T-cell (primary cell): ENCODE measurements around the gene CDC42EP1. TPM values are rescaled to one million over a fixed set of nuclear protein-coding genes. Genes with fewer than 3 reads are reported as not detected.
"Not testable (repeated sequence)": the region's sequence is repeated elsewhere in the genome, so short reads cannot be mapped to it uniquely, and the experiment has no call there.

Experiments
- ATAC-seq, 4 experiments: fragments of 200-7000 bp in 3 of 4; fragments of 150-1000 bp in 1 of 4; cut with Tn5 transposase; replicated peaks in 1 of 4; 1 replicate in 3 of 4; 2 replicates in 1 of 4; pipeline ENCODE4 v1.10.0; 2021; ENCODE audit warnings: moderate library complexity in 3 of 4, mild to moderate bottlenecking in 2 of 4, moderate number of reproducible peaks in 1 of 4
- CTCF ChIA-PET, 2 donors: fragments of 300-600 bp; sonication (Branson Sonifier 250); formaldehyde crosslinking; loops; one replicate each; lab custom pipeline; 2022; ENCODE audit warnings: antibody characterized with exemption in 2 of 2; lab: Charles Lee
- POLR2A ChIA-PET, 2 donors: fragments of 300-600 bp; sonication (Branson Sonifier 250); formaldehyde crosslinking; loops; one replicate each; lab custom pipeline; 2022; ENCODE audit warnings: antibody characterized with exemption in 2 of 2; lab: Charles Lee
- DNase-seq, 35 experiments: peaks; one replicate each; pipeline versions ENCODE4 v3.0.0 to v3.0.0-alpha.2; 2013 to 2023
- H3K27ac ChIP-seq: one replicate; pipeline ENCODE4 v1.5.1; 2013; ENCODE audit warnings: low read length
- H3K27me3 ChIP-seq, 2 experiments: replicated peaks in 1 of 2; 1 replicate in 1 of 2; 2 replicates in 1 of 2; pipeline versions ENCODE4 v1.6.1 to v1.7.0; 2013; ENCODE audit warnings: low read length in 1 of 2, mixed read lengths in 1 of 2; ENCODE audit not compliant: control insufficient read depth in 2 of 2, insufficient read depth in 2 of 2; ENCODE audit errors: extremely low read depth in 1 of 2
- H3K36me3 ChIP-seq, 2 donors: 1 replicate in 1 of 2; 2 replicates in 1 of 2; pipeline versions ENCODE4 v1.6.1 to v1.7.0; 2013; ENCODE audit warnings: low read length in 1 of 2; ENCODE audit not compliant: control insufficient read depth in 2 of 2, insufficient read depth in 1 of 2; ENCODE audit errors: extremely low read depth in 1 of 2
- H3K4me1 ChIP-seq, 2 experiments: 1 replicate in 1 of 2; 2 replicates in 1 of 2; pipeline versions ENCODE4 v1.6.1 to v1.7.0; 2013; ENCODE audit warnings: low read length in 2 of 2, mixed read lengths in 1 of 2; ENCODE audit not compliant: insufficient read depth in 2 of 2, control insufficient read depth in 1 of 2; ENCODE audit errors: extremely low read depth in 1 of 2
- H3K4me3 ChIP-seq, 2 donors: 1 replicate in 1 of 2; 2 replicates in 1 of 2; pipeline versions ENCODE4 v1.5.1 to v1.7.0; 2013; ENCODE audit warnings: mild to moderate bottlenecking in 2 of 2, low read length in 1 of 2, moderate library complexity in 1 of 2; ENCODE audit not compliant: control insufficient read depth in 1 of 2; ENCODE audit errors: extremely low read depth in 1 of 2
- H3K9me3 ChIP-seq: 2 replicates; pipeline ENCODE4 v1.7.0; 2013
- H3K27ac Mint-ChIP-seq, 2 donors: one replicate each; pipeline ENCODE4 v1.8.0; 2020 to 2021; ENCODE audit warnings: mild to moderate bottlenecking in 2 of 2, mixed read lengths in 2 of 2
- H3K27me3 Mint-ChIP-seq, 2 donors: one replicate each; pipeline ENCODE4 v1.8.0; 2021 to 2022; ENCODE audit warnings: mixed read lengths in 2 of 2
- H3K36me3 Mint-ChIP-seq: one replicate; pipeline ENCODE4 v1.8.0; 2021; ENCODE audit warnings: mixed read lengths
- H3K4me1 Mint-ChIP-seq, 3 donors: one replicate each; pipeline ENCODE4 v1.8.0; 2020 to 2022; ENCODE audit warnings: mixed read lengths in 3 of 3, mild to moderate bottlenecking in 1 of 3
- H3K4me3 Mint-ChIP-seq, 3 donors: one replicate each; pipeline ENCODE4 v1.8.0; 2020 to 2022; ENCODE audit warnings: mild to moderate bottlenecking in 3 of 3, mixed read lengths in 3 of 3, moderate library complexity in 3 of 3
- H3K9me3 Mint-ChIP-seq, 3 donors: one replicate each; pipeline ENCODE4 v1.8.0; 2020 to 2022; ENCODE audit warnings: mixed read lengths in 3 of 3
- WGBS: methylation state at CpG from one replicate; pipeline ENCODE4 v1.1.5; 2013; ENCODE audit warnings: missing lambda C conversion rate; ENCODE audit not compliant: insufficient coverage; 5-methylcytosine and 5-hydroxymethylcytosine counted together
- total RNA-seq, 35 experiments: library from RNA in 6 of 35; stranded (reverse) in 6 of 35; fragments of 120-200 nt in 1 of 35; gene quantifications; one replicate each; pipeline versions ENCODE4 v1.2.1 to v1.2.4 and lab custom pipeline; 2013 to 2026

The CDC42EP1 gene
- total RNA-seq, 5 donors from 2014 or later (not counting 1 experiment from before 2014, with no cell fraction given): 0.47 to 0.73 (median 0.62) TPM; not detected in 2

DNA sequence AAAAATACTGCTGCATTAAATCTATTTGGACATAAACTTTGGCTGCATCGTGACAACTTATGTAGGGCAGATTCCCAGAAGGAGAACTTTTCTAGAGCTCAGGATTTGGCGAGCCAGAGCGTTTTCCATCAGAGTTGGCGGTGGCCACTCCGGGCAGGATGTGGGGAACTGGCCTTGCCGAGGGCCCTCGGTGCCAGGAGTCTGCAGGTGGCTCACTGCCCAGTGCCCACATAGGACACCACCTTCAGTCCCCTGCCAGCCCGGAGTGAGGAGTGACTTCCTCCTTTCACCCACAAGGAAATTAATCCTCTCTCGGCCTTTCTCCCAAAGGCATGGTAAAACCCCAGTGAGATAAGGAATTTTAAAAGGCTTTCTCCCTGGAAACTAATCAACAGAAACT, 21.2 kb downstream of the CDC42EP1 start:
- POLR2A ChIA-PET: no interaction called here
- Mint-ChIP-seq H3K4me1 (peaks cover 13 to 17% (median 16%) of the 10 kb centered on the region in 3 donors), H3K27ac (peak overlapping the region in 1 of 2 donors; percentile 52), H3K9me3 (no peaks in the 10 kb centered on the region), H3K27me3 (peaks cover 0 to 8% of the 10 kb centered on the region in 2 donors), H3K36me3 (no peaks in the 10 kb centered on the region), H3K4me3 (no peak overlapping the region)
- Histone ChIP-seq H3K4me3 (no peak overlapping the region), H3K9me3 (no peaks in the 10 kb centered on the region), H3K4me1 (peaks cover 13 to 15% of the 10 kb centered on the region in 2 experiments), H3K27ac (no peak overlapping the region), H3K27me3 (peaks cover 0 to 32% of the 10 kb centered on the region in 2 experiments), H3K36me3 (no peaks in the 10 kb centered on the region)
- CTCF ChIA-PET: no interaction called here
- no peak for DNase-seq
- ATAC-seq: no peak
- WGBS: 50% methylated on average over 7 of the region's 9 CpGs

DNA sequence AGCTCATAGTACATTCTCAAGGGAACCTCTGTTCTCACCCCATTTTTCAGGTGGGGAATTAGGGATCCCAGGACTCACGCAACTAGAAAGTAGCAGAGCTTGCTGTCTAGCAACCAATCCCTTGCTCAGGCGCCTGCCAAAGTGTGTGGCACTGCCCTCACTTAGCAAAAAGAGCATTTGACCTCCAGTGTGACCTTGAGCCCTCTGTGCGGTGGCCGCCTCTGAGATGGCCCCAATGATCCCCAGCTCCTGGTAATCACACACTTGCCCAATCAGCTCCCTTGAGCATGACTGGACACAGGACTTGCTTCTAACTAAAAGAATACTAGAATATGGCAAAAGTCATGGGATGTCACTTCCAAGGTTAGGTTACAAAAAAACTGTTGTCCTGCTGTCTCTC, 22.2 kb downstream of the CDC42EP1 start:
- no peaks in the 10 kb centered on the region for H3K36me3 Mint-ChIP-seq
- Histone ChIP-seq H3K9me3 (no peaks in the 10 kb centered on the region), H3K36me3 (no peaks in the 10 kb centered on the region), H3K27me3 (peaks cover 0 to 36% of the 10 kb centered on the region in 2 experiments), H3K4me3 (no peak overlapping the region), H3K27ac (no peak overlapping the region), H3K4me1 (peaks cover 13 to 15% of the 10 kb centered on the region in 2 experiments)
- no peaks in the 10 kb centered on the region for H3K9me3 Mint-ChIP-seq
- ChIA-PET CTCF (no interaction called here), POLR2A (no interaction called here)
- peaks cover 0 to 12% of the 10 kb centered on the region in 2 donors for H3K27me3 Mint-ChIP-seq
- H3K4me1 Mint-ChIP-seq: peaks cover 13 to 17% (median 16%) of the 10 kb centered on the region in 3 donors
- DNase-seq (no peak), ATAC-seq (no peak)
- no peak overlapping the region for H3K27ac Mint-ChIP-seq
- no peak overlapping the region for H3K4me3 Mint-ChIP-seq
- WGBS: 92% methylated on average over 4 of the region's 4 CpGs

DNA sequence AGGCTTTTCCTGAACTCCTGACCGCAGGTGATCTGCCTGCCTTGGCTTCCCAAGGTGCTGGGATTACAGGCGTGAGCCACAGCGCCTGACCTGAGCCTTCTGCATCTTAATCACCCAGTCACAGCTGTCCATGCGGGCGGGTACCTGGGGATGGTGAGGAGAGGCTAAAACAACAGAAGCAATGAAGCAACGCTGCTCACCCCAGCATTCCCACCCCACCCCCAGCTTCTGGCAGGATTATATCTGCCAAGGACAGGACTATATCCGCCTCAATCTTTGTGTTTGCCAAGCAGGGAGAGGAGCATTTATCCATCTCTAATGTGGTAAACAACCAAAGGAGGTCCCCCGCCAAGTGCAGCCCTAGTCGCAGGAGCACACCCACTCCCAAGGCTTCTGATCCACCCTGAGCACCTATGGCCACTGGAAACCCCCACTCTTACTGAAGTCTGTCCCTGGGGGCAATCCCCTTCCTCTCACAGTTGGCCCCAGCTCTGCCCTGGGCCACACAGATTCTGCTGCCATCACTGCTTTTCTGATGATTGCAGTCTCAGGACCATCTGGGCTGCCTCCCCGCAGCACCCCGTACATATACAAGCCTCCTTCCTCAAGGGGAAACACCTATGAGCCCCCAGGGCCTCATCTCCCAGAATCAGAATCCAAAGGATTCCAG, 28.4 kb downstream of the CDC42EP1 start:
- Mint-ChIP-seq H3K27ac (no peak overlapping the region), H3K4me3 (no peak overlapping the region), H3K4me1 (peaks cover 12 to 17% (median 12%) of the 10 kb centered on the region in 3 donors), H3K27me3 (peaks cover 0 to 18% of the 10 kb centered on the region in 2 donors), H3K36me3 (no peaks in the 10 kb centered on the region), H3K9me3 (no peaks in the 10 kb centered on the region)
- Histone ChIP-seq H3K4me3 (no peak overlapping the region), H3K9me3 (no peaks in the 10 kb centered on the region), H3K27me3 (peaks cover 0 to 34% of the 10 kb centered on the region in 2 experiments), H3K4me1 (peaks cover 0 to 6% of the 10 kb centered on the region in 2 experiments), H3K36me3 (no peaks in the 10 kb centered on the region), H3K27ac (no peak overlapping the region)
- CTCF ChIA-PET: interaction anchor here in 1 of 2 donors (0.6 to 0.7 kb wide), 2 partner anchors 22 to 1233 kb away, joined by 3 to 6 read pairs; no protein-coding TSS in a partner anchor
- DNase-seq (no peak), ATAC-seq (no peak)
- POLR2A ChIA-PET: interaction anchor here in 1 of 2 donors (0.7 kb wide), 1 partner anchor 18 kb away, joined by 4 read pairs; no protein-coding TSS in a partner anchor
- WGBS: 74% methylated on average over 4 of the region's 11 CpGs

DNA sequence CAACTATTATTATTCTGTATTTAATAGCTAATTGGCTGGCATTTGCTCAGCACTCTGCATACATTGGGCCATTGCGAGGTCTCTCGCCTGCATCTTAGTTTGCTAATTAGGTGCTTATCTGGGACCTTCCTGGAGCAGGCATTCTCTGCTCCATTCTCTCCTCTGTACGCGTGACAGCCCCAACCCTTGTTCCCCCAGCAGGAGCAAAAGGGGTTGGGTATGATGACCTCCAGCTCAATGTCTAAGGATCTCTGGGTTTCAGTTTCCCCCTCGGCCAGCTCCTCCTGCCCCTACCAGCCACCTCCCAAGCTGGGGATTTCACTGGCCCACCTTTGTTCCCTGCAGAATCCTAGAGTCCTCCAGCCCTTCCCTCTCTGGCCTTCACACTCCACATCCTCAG, 29.4 kb downstream of the CDC42EP1 start:
- Mint-ChIP-seq H3K36me3 (no peaks in the 10 kb centered on the region), H3K9me3 (no peaks in the 10 kb centered on the region), H3K27me3 (peaks cover 0 to 16% of the 10 kb centered on the region in 2 donors), H3K27ac (no peak overlapping the region), H3K4me3 (no peak overlapping the region), H3K4me1 (peaks cover 12 to 17% (median 12%) of the 10 kb centered on the region in 3 donors)
- Histone ChIP-seq H3K4me1 (peaks cover 0 to 6% of the 10 kb centered on the region in 2 experiments), H3K27ac (no peak overlapping the region), H3K4me3 (no peak overlapping the region), H3K9me3 (no peaks in the 10 kb centered on the region), H3K36me3 (no peaks in the 10 kb centered on the region), H3K27me3 (peaks cover 0 to 27% of the 10 kb centered on the region in 2 experiments)
- POLR2A ChIA-PET: no interaction called here
- 88% methylated on average over 3 of the region's 5 CpGs for WGBS
- DNase-seq (no peak), ATAC-seq (no peak)
- CTCF ChIA-PET: interaction anchor here in 1 of 2 donors (1.4 kb wide), 1 partner anchor 22 kb away, joined by 4 read pairs; no protein-coding TSS in a partner anchor

DNA sequence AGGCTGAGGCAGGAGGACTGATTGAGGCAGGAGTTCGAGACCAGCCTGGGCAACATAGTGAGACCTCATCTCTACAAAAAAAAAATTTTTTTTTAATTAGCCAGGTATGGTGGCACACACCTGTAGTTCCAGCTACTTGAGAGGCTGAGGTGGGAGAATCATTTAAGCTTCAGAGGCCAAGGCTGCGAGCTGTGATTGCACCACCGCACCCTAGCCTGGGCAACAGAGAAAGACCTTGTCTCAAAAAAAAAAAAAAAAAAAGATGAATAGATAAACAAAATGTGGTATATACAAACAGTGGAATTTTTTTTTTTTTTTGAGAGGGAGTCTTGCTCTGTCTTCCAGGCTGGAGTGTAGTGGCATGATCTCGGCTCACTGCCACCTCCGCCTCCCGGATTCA, 30.8 kb downstream of the CDC42EP1 start:
- not testable (repeated sequence) for H3K4me1 ChIP-seq, H3K9me3 Mint-ChIP-seq, H3K36me3 Mint-ChIP-seq, H3K36me3 ChIP-seq, ATAC-seq, H3K27ac ChIP-seq, H3K4me3 Mint-ChIP-seq, H3K9me3 ChIP-seq, DNase-seq, H3K4me3 ChIP-seq, H3K27ac Mint-ChIP-seq
- Mint-ChIP-seq H3K27me3 (peaks cover 0 to 10% of the 10 kb centered on the region in 2 donors), H3K4me1 (peaks cover 12 to 13% (median 12%) of the 10 kb centered on the region in 3 donors)
- CTCF ChIA-PET: interaction anchor here in 1 of 2 donors (0.6 to 0.7 kb wide), 3 partner anchors 275 to 393 kb away, joined by 3 to 4 read pairs (median 4); no protein-coding TSS in a partner anchor
- WGBS: 100% methylated on average over 1 of the region's 6 CpGs
- POLR2A ChIA-PET: interaction anchor here (0.6 kb wide), 2 partner anchors 17 to 29 kb away, joined by 3 to 7 read pairs; partner anchors contain the start of gene GGA1 (in 1 of the 2)
- peaks cover 0 to 19% of the 10 kb centered on the region in 2 experiments for H3K27me3 ChIP-seq

DNA sequence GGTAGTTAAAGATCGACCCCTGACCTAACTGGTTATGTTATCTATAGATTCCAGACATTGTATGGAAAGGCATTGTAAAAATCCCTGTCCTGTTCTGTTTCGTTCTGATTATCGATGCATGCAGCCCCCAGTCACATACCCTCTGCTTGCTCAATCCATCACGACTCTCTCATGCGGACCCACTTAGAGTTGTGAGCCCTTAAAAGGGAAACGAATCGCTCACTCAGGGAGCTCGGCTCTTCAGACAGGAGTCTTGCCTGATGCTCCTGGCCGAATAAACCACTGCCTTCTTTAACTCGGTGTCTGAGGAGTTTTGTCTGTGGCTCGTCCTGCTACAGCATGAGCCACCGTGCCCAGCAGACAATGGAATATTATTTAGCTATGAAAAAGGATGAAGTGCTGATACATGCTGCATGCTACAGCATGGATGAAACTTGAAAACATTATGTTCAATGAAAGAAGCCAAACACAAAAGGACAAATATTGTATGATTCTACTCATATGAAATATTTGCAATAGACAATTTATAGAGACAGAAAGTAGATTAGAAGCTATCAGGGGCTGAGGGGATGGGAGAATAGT, 31.6 kb downstream of the CDC42EP1 start:
- peaks cover 0 to 18% of the 10 kb centered on the region in 2 experiments for H3K27me3 ChIP-seq
- peak overlapping the region; percentile 34 to 41 for H3K4me3 ChIP-seq
- H3K9me3 Mint-ChIP-seq: no peaks in the 10 kb centered on the region
- ChIA-PET POLR2A (interaction anchor here in 1 of 2 donors (0.6 to 1.2 kb wide), 2 partner anchors 12 to 16 kb away, joined by 3 to 6 read pairs; partner anchors contain the start of gene GGA1), CTCF (interaction anchor here (0.5 to 2.4 kb wide), 26 partner anchors 10 to 792 kb away, joined by 3 to 59 read pairs (median 4); partner anchors contain the start of genes GGA1 (in 1 of the 2), LGALS2 (in 1 of the 2), NOL12 (in 1 of the 2) and PDXP (in 1 of the 2))
- peak overlapping the region; percentile 91 to 93 for H3K27ac Mint-ChIP-seq
- WGBS: 93% methylated on average over 10 of the region's 12 CpGs
- H3K27me3 Mint-ChIP-seq: peaks cover 0 to 7% of the 10 kb centered on the region in 2 donors
- no peaks in the 10 kb centered on the region for H3K36me3 Mint-ChIP-seq
- H3K4me1 Mint-ChIP-seq: peaks cover 12 to 13% (median 12%) of the 10 kb centered on the region in 3 donors
- H3K9me3 ChIP-seq: no peaks in the 10 kb centered on the region
- DNase-seq: no peak
- peaks cover 0 to 6% of the 10 kb centered on the region in 2 experiments for H3K4me1 ChIP-seq
- peak overlapping the region; percentile 59 to 78 (median 78) for H3K4me3 Mint-ChIP-seq
- no peaks in the 10 kb centered on the region for H3K36me3 ChIP-seq
- H3K27ac ChIP-seq: peak overlapping the region; percentile 46
- no peak for ATAC-seq
